Fibroblast of peridontal ligament (primary cell): ENCODE results near the gene CCSER2.
"Not testable (repeated sequence)": the region's sequence is repeated elsewhere in the genome, so short reads cannot be mapped to it uniquely, and the experiment has no call there.

ENCODE experiments used
- DNase-seq: peaks from one replicate; pipeline ENCODE4 v3.0.0-alpha.2; 2010; ENCODE audit errors: extremely low read depth

The CCSER2 gene

GRCh38 chr10:84397735-84398144 is 69.4 kb downstream of the CCSER2 start:
- no peak for DNase-seq

GRCh38 chr10:84398696-84399095 is 70.3 kb downstream of the CCSER2 start:
- DNase-seq, result no peak

DNA sequence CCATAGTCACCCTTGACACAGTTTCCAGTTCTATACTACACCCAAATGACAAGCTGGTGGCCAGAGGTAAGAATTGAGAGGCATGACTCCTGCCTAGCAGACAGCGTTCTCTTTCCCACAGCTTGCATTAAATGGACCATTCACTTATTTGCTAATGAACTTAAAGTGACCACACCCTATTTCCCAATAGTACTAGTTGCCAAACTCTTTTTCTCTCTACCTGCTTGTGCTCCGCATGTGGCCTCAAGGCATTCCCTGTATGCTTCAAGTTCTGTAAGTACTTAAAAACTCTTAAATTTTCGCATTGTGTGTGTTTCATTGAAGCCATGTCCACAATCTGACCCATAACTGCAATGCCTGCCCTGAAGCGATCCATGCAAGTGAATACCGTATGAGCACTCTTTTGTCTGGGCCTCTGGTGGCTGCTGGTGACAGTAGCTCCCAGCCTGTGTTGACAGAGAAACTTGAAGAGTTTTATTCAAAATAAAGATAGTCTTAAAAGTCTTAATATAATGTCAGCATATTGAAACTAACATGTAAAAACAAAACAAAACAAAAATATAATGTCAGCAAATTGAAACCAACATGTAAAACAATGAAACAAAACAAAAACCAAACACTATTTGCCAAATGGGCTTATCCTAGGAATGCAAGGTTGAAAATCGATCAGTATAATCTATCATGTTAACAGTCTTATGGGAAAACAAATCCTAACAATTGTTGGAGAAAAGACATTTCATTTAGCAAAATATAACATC is 73.6 kb downstream of the CCSER2 start:
- no peak for DNase-seq

DNA sequence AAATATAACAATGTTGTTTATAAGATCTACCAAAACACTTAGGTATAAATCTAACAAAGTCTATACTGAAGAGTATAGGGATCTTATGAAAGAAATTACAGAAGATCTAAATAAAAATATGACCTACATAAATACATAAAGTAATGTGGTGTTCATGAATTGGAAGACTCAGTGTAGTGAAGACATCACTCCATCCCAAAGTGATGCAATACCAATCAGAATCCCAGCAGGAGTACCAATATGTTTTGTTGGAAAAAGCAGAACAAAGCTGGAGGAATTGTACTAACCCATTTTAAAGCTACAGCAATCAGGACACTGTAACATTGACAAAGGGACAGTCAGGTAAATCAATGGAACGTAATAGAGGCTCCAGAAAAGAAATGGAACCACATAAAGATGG is 76.4 kb downstream of the CCSER2 start:
- DNase-seq, result no peak

DNA sequence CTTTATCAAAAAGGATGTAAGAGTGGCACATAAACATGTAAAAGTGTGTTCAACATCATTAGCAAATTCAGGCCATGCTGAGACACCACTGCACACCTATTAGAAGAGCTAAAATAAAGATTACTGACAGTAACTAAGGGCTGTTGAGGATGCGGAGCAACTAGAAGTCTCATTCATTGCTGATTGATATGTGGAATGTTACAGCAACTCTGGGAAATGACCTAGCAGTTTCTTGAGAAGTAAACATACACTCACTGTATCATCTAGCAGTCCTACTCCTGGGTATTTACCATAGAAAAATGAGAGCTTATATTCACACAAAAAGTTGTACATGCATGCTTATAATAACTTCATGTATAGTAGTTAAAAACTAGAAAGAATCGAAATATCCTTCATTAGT is 77.3 kb downstream of the CCSER2 start:
- no peak for DNase-seq

- no peak for DNase-seq
Measured at GRCh38 chr10:84406561-84406960, 78.2 kb downstream of the CCSER2 start.

GRCh38 chr10:84407388-84408049 is 79.1 kb downstream of the CCSER2 start:
- DNase-seq, result no peak

GRCh38 chr10:84412482-84412881 is 84.1 kb downstream of the CCSER2 start:
- no peak for DNase-seq

DNA sequence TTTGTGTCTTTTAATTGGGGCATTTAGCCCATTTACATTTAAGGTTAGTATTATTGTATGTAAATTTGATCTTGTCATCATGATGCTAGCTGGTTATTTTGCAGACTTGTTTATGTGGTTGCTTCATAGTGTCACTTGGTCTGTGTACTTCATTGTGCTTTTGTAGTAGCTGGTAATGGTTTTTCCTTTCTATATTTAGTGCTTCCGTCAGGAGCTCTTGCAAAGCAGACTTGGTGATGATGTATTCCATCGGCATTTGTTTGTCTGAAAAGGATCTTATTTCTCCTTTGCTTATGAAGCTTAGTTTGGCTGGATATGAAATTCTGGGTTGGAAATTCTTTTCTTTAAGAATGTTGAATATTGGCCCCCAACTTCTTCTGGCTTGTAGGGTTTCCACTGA is 85.7 kb downstream of the CCSER2 start:
- peak; percentile 13 for DNase-seq

DNA sequence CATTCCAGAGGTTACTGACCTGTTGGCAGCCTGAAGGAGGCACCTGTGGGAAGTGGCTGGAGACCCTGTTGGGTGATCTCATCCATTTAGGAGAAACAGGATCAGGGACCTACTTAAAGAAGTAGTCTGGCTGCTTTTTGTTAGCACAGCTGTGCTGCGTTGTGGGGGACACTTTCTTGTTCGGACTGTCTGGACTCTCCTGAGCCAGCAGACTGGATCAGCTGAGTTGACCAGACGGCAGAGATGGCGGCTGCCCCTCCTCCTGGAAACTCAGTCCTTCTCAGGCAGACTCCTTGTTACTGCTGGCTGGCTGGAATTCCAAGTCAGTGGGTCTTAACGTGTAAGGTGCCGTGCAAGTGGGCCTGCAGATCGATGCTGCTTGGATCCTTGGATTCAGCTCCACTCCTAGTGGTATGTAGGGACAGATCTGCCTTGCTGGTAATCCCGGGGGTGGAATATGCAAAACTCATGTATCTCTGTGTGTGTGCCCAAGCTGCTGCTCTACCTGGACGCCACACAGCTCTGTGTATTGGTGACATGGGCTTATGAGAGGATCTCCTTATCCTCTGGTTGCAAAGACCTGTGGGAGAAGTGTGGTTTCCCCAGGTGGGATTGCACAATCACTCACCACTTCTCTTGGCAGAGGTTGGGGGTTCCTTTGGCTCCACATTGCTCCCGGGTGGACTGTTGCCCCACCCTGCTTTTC is 87.3 kb downstream of the CCSER2 start:
- DNase-seq, result no peak

DNA sequence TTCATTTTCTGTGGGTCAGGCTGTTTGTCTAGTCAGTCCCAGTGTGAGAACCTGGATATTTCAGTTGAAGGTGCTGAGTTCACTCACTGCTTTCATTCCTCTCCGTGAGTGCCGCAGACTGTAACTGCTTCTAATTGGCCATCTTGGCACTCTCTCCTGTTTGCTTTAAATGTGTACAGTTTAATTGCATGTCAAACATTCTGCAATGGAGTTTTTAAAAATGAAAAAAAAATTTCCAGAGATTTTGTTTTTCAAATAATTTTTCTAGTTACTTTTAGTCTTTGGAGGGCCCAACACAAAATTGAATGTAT is 87.8 kb downstream of the CCSER2 start:
- no peak for DNase-seq

- peak; percentile 32 for DNase-seq
Measured at GRCh38 chr10:84423719-84424118, 95.3 kb downstream of the CCSER2 start.

DNA sequence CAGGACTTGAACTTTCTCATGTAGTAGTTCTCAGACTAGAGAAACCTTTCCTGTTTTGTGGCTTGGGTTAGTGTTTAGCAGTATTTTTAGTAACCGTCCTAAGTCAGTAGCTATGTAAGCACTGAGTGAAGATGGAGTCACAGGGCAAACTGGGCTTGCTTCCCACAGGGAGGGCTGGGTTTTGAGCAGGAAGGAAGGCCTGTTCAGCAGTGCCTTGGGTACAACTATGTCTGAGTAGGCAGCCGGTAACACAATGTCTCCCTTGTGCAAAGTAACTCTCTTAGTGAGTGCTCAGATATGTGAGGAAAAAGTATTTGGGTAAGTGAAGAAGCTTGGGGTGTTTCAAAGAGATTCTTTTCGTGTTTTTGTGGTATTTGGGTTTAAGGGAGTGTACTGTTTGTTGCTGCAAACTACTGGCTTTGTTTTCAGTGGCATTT is 96.4 kb downstream of the CCSER2 start:
- peak; percentile 98 for DNase-seq

- DNase-seq, result no peak
Measured at GRCh38 chr10:84427903-84428650, 99.7 kb downstream of the CCSER2 start.

- no peak for DNase-seq
Measured at GRCh38 chr10:84428711-84429110, 100.3 kb downstream of the CCSER2 start.

DNA sequence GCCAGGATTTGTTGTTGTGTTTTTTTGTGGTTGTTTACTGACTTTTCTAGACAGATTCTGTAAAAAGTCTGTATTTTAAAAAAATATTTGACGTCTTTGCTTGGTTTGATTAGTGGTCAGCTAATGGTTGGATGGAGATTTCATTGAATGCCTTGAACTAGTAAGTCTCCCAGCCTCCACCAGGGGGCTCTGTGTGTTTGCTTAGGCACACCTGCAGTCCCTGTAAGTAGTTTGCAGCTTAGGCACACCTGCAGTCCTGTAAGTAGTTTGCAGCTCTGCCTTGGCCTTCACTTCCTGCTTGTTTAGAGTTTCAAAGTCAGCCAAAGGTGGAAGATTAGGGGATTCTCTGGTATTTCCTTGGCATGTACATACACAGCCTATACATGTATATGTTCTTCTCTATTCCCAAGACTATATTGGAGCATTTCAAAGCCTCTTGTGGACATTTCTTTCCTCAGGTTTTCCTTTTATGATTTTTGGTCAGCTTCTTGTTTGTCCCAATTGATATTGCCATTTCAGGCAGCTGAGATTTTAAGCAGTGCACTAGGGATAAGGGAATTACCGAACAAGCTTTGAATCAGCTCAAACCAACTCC is 101.6 kb downstream of the CCSER2 start:
- DNase-seq, result peak; percentile 29

GRCh38 chr10:84432891-84433290 is 104.5 kb downstream of the CCSER2 start:
- peak; percentile 31 for DNase-seq

DNA sequence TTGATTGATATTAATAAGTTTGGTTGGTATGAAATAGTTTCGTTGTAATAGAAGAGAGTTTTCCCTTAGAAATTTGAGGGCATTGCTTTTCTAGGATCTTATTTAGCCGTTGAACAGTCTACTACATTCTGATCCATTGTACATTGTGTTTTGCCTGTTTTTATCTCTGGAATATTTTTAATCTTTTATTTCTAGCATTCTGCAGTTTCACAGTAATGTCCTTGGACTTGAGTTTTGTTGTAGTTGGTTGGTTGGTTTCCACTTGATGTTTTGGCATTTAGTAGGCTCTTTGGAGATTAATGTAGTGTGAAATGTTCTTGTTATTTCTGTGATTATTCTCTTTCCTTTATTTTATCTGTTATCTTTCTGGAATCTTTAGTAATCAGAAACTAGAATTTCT is 112.4 kb downstream of the CCSER2 start:
- DNase-seq, result no peak

GRCh38 chr10:84447701-84448400 is 119.5 kb downstream of the CCSER2 start:
- no peak for DNase-seq

DNA sequence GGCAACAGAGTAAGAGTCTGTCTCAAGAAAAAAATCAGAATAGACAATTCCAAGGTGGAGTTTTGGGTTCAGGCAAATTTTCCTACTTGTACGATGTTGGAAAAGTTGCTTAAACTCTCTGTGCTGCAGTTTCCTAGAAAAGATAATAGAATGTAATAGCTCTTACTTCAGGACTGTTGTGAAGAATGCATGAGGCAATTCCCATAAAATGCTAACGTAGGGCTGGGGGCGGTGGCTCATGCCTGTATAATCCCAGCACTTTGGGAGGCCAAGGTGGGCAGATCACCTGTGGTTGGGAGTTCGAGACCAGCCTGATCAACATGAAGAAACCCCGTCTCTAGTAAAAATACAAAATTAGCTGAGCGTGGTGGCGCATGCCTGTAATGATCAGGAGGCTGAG is 121.0 kb downstream of the CCSER2 start:
- DNase-seq, result not testable (repeated sequence)

DNA sequence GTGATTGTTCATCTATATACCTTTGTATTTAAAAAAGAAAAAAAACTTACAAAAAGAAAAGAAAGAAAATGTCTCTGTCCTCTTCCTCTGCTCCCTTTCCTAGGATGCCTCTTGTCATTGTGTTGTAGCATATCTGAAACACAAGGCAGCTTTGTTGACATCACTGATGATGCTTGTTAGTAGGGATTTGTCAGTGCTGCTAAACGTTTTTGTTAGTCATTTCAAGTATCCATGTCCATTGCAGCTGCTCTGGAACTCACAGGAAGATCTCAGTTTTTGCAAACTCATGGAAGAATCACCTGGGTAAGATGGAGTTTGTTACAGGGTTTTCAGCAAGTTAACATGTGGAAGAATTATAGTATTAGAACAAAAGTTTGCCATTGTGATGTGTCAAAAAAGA is 123.6 kb downstream of the CCSER2 start:
- peak; percentile 20 for DNase-seq
